Fibroblast of pulmonary artery (primary cell): ENCODE measurements around the gene IL1RL1.

Experiments used
- DNase-seq: peaks from one replicate; pipeline ENCODE4 v3.0.0-alpha.2; 2010; ENCODE audit warnings: low read depth
- H3K4me3 ChIP-seq: replicated peaks from 2 replicates; pipeline ENCODE4 v1.5.1; 2011; ENCODE audit warnings: low read depth, mild to moderate bottlenecking, control low read depth, low read length, moderate library complexity
- CTCF ChIP-seq: IDR thresholded peaks from 2 replicates; pipeline ENCODE4 v1.5.1; 2011; ENCODE audit warnings: mild to moderate bottlenecking, control low read depth, low read length, inconsistent platforms; ENCODE audit errors: missing control alignments

Gene IL1RL1

GRCh38 chr2:102335871-102336366 lies 24.6 kb downstream of the IL1RL1 start:
- no peak overlapping the region for H3K4me3 ChIP-seq
- DNase-seq: peak; percentile 37
- TF ChIP-seq CTCF: no peak

GRCh38 chr2:102336502-102336945 lies 25.2 kb downstream of the IL1RL1 start:
- peak overlapping the region; percentile 25 for H3K4me3 ChIP-seq
- peak; percentile 92 for DNase-seq
- TF ChIP-seq CTCF: no peak

- peak overlapping the region; percentile 44 for H3K4me3 ChIP-seq
- no peak for TF ChIP-seq CTCF
- DNase-seq: peak; percentile 90
Observed at GRCh38 chr2:102337012-102337411, 25.6 kb downstream of the IL1RL1 start.

GRCh38 chr2:102337481-102338386 lies 26.4 kb downstream of the IL1RL1 start:
- peak overlapping the region; percentile 44 for H3K4me3 ChIP-seq
- peak; percentile 57 for DNase-seq
- TF ChIP-seq CTCF: peak; percentile 3

GRCh38 chr2:102340778-102341177 lies 29.4 kb downstream of the IL1RL1 start:
- no peak overlapping the region for H3K4me3 ChIP-seq
- no peak for TF ChIP-seq CTCF
- DNase-seq: peak; percentile 48

GRCh38 chr2:102342888-102343287 lies 31.5 kb downstream of the IL1RL1 start:
- peak; percentile 39 for DNase-seq
- TF ChIP-seq CTCF: peak; percentile 20

GRCh38 chr2:102344397-102344796 lies 33.0 kb downstream of the IL1RL1 start:
- TF ChIP-seq CTCF: no peak
- H3K4me3 ChIP-seq: no peak overlapping the region
- DNase-seq: no peak

More at GRCh38 chr2:102342888-102343287, 31.5 kb downstream of the IL1RL1 start:
- no peak overlapping the region for H3K4me3 ChIP-seq
